Measurements from ENCODE around the gene PTGER4.

The PTGER4 gene

DNA sequence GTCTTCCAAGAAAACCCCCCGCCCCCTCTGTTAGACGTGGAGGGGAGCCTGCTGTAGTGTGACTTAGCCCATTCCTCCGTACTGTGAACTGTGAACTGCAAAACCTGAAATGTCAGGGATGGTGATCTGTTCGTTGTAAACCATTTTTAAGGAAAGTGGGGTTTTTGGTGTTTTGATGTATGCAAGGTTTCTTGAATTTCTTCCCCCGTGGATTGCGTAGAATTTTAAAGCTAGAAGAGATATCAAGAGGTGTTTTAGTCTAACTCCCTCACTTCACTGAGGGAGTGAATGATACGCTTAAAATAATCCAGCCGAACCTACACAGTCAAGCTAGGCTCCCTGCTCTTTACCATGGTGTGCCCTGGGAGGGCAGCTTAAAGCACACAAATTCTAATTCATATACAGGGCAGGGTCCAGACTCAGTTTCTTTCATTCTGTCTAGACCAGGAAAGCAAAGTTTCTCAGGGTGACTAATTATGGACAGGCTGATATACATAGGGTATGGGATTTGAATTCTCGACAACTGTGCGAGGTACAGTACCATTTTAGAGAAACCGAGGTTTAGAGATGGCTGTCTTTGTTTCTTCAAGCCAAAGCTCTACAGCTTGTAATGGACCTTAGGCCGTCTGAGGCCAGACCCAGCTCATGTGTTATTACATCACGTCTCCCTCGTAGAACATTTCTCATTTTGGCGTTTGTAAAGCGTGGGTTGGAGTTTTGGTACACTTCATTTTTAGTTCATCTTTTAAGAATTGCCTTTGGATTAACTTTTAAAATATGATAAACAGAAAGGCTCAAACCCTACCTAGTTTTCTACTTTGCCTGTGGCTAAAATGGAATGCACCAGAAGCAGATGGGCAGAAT is 2.7 kb downstream of the PTGER4 start:
- no peak for DNase-seq (ENCODE audit: low read depth)
- H3K27me3 ChIP-seq (replicated peaks; ENCODE audit: control insufficient read depth, insufficient read depth, low read length): no peaks in the 10 kb centered on the region
- no peaks in the 10 kb centered on the region for H3K9me3 ChIP-seq (ENCODE audit: control insufficient read depth, low read length)
- H3K9ac ChIP-seq (ENCODE audit: low read length): peak overlapping the region; percentile 80
- no peaks in the 10 kb centered on the region for H3K36me3 ChIP-seq (ENCODE audit: control insufficient read depth, insufficient read depth, low read length, severe bottlenecking)
- peaks cover 53% of the 10 kb centered on the region for H3K4me1 ChIP-seq (ENCODE audit: control insufficient read depth, insufficient read depth, low read length)
- peak overlapping the region; percentile 84 for H3K4me3 ChIP-seq (ENCODE audit: low read length)

DNA sequence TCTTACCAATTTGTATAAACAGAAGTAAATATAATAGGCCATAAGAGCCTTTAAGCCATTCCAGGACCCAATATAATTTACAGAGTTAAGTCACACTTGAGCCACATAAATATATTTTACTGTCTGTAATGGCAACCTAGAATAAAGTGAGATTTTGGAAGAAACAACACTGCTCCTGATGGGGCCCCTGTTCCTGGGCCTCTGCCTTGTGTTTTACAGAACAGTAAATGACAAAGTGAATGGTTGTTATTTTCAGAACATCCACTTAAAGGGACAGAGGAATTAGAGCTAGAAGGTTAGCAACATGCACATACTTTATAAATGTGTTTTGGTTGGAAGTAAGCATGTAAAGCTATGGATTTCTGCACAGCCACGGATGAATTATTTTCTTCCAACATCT is 3.6 kb downstream of the PTGER4 start:
- H3K27me3 ChIP-seq (replicated peaks; ENCODE audit: control insufficient read depth, insufficient read depth, low read length): no peaks in the 10 kb centered on the region

GRCh38 chr5:40685193-40685592 is 5.5 kb downstream of the PTGER4 start:
- no peaks in the 10 kb centered on the region for H3K36me3 ChIP-seq (ENCODE audit: control insufficient read depth, insufficient read depth, low read length, severe bottlenecking)
- no peak overlapping the region for H3K9ac ChIP-seq (ENCODE audit: low read length)
- no peaks in the 10 kb centered on the region for H3K9me3 ChIP-seq (ENCODE audit: control insufficient read depth, low read length)
- no peaks in the 10 kb centered on the region for H3K27me3 ChIP-seq (replicated peaks; ENCODE audit: control insufficient read depth, insufficient read depth, low read length)
- H3K4me1 ChIP-seq (ENCODE audit: control insufficient read depth, insufficient read depth, low read length): peaks cover 58% of the 10 kb centered on the region
- DNase-seq (ENCODE audit: low read depth): no peak
- no peak overlapping the region for H3K4me3 ChIP-seq (ENCODE audit: low read length)

More for the DNA sequence above, 3.6 kb downstream of the PTGER4 start:
- Histone ChIP-seq H3K9ac (ENCODE audit: low read length) (no peak overlapping the region), H3K4me1 (ENCODE audit: control insufficient read depth, insufficient read depth, low read length) (peaks cover 47% of the 10 kb centered on the region), H3K4me3 (ENCODE audit: low read length) (peak overlapping the region; percentile 84), H3K9me3 (ENCODE audit: control insufficient read depth, low read length) (no peaks in the 10 kb centered on the region), H3K36me3 (ENCODE audit: control insufficient read depth, insufficient read depth, low read length, severe bottlenecking) (no peaks in the 10 kb centered on the region)
- no peak for DNase-seq (ENCODE audit: low read depth)

DNA sequence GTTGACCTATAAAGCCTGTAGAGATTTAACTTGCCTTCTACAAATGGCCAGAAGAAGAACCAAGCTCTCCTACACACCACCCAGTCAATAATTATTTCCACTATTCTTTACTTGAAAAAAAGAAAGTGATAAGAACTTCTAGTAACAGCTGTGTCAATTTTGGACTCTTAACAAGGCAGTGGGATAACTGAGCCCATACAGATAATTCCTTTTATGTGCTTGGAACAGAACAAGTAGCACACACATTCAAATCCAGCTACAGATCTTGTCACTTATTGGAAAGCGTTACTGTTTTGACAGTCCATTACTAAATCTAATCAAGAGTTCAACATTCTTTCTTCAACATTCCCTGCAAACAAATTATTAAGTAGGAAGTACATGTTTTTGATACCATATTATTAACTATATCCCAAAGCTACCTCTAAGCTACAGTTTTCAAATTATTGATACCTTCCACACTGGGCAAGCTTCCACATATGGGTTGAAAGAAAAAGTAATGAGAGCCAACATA is 6.3 kb downstream of the PTGER4 start:
- Histone ChIP-seq H3K9ac (ENCODE audit: low read length) (no peak overlapping the region), H3K36me3 (ENCODE audit: control insufficient read depth, insufficient read depth, low read length, severe bottlenecking) (no peaks in the 10 kb centered on the region)

DNA sequence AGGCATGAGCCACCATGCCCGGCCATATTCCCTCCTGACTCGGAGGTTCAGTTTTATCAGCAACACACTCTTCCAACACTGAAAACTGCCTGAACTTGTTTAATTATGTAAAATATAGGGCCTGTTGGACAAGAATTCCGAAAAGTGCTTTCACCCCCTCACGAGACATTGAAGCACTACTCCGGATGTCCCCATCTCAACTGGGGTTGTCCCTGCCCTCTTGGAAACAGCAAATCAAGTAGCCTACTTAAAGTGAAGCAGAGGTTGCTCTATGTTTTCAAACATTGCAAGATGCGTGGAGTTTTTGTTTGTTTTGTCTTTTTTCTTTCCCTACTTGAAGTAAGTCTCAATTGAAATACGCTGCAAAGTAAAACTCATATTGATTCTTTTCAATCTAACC is 7.6 kb downstream of the PTGER4 start:
- Histone ChIP-seq H3K36me3 (ENCODE audit: control insufficient read depth, insufficient read depth, low read length, severe bottlenecking) (peaks cover 8% of the 10 kb centered on the region), H3K9me3 (ENCODE audit: control insufficient read depth, low read length) (no peaks in the 10 kb centered on the region), H3K27me3 (replicated peaks; ENCODE audit: control insufficient read depth, insufficient read depth, low read length) (no peaks in the 10 kb centered on the region), H3K9ac (ENCODE audit: low read length) (no peak overlapping the region), H3K4me3 (ENCODE audit: low read length) (no peak overlapping the region), H3K4me1 (ENCODE audit: control insufficient read depth, insufficient read depth, low read length) (peaks cover 50% of the 10 kb centered on the region)
- DNase-seq (ENCODE audit: low read depth): no peak

More for the DNA sequence above, 6.3 kb downstream of the PTGER4 start:
- H3K4me3 ChIP-seq (ENCODE audit: low read length): no peak overlapping the region
- peaks cover 58% of the 10 kb centered on the region for H3K4me1 ChIP-seq (ENCODE audit: control insufficient read depth, insufficient read depth, low read length)
- DNase-seq (ENCODE audit: low read depth): no peak
- no peaks in the 10 kb centered on the region for H3K27me3 ChIP-seq (replicated peaks; ENCODE audit: control insufficient read depth, insufficient read depth, low read length)
- H3K9me3 ChIP-seq (ENCODE audit: control insufficient read depth, low read length): no peaks in the 10 kb centered on the region

DNA sequence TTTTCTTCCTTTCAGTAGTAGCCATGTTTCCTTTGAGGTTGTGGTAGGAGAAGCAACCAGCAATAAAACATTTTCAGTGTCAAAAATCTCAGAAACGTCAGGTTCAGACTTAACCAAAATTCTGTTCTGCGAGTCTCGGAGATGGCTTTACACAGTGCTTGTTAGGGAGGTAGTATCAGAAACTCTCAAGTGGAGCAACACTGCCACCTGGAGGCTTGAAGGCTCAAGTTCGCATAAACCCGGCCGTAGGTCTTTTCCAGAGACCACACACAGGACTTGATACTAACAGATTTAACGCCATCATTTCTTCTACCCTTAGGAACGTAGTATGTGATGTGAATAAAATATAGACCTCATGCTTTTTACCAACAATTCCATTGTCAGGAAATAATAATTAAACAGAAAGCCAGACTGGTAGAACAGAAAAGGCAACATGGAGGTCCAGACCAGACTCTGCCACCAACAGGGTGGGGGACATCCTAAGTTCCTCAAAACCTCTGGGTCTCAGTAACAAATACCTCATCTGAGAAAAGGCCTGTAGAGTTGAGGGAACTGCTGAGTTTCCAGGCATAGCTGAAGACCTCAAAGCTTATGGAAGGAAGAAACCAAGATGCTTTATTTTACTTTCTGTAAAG is 8.5 kb downstream of the PTGER4 start:
- Histone ChIP-seq H3K4me1 (ENCODE audit: control insufficient read depth, insufficient read depth, low read length) (peaks cover 41% of the 10 kb centered on the region), H3K27me3 (replicated peaks; ENCODE audit: control insufficient read depth, insufficient read depth, low read length) (no peaks in the 10 kb centered on the region), H3K9me3 (ENCODE audit: control insufficient read depth, low read length) (no peaks in the 10 kb centered on the region), H3K36me3 (ENCODE audit: control insufficient read depth, insufficient read depth, low read length, severe bottlenecking) (peaks cover 14% of the 10 kb centered on the region), H3K4me3 (ENCODE audit: low read length) (no peak overlapping the region), H3K9ac (ENCODE audit: low read length) (peak overlapping the region; percentile 35)
- DNase-seq (ENCODE audit: low read depth): peak; percentile 93

- no peaks in the 10 kb centered on the region for H3K9me3 ChIP-seq (ENCODE audit: control insufficient read depth, low read length)
- H3K4me1 ChIP-seq (ENCODE audit: control insufficient read depth, insufficient read depth, low read length): peaks cover 41% of the 10 kb centered on the region
- H3K4me3 ChIP-seq (ENCODE audit: low read length): no peak overlapping the region
- H3K9ac ChIP-seq (ENCODE audit: low read length): peak overlapping the region; percentile 35
- peak; percentile 32 for DNase-seq (ENCODE audit: low read depth)
- H3K36me3 ChIP-seq (ENCODE audit: control insufficient read depth, insufficient read depth, low read length, severe bottlenecking): peaks cover 14% of the 10 kb centered on the region
- no peaks in the 10 kb centered on the region for H3K27me3 ChIP-seq (replicated peaks; ENCODE audit: control insufficient read depth, insufficient read depth, low read length)
Measured at GRCh38 chr5:40688996-40689395, 9.3 kb downstream of the PTGER4 start.

DNA sequence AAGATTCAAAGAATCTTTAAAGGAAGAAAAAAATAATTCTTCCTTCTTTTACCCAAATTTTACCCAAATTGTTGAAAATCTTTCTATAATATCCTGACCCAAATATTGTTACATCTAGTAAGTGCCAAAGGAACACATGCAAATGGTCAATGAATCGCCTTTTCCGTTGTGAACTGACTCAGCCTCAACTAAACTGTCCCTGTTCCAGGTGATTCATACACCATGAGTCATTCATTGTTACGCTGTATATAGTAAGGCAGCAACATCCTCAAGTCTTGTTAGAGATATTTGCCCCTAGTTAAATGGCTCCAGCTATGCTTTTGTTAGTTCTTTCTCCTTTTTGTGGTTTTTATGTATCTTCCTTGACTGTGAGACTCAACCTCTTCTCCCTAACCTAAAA is 9.7 kb downstream of the PTGER4 start:
- H3K4me3 ChIP-seq (ENCODE audit: low read length): no peak overlapping the region
- peaks cover 14% of the 10 kb centered on the region for H3K36me3 ChIP-seq (ENCODE audit: control insufficient read depth, insufficient read depth, low read length, severe bottlenecking)
- DNase-seq (ENCODE audit: low read depth): peak; percentile 94
- peaks cover 41% of the 10 kb centered on the region for H3K4me1 ChIP-seq (ENCODE audit: control insufficient read depth, insufficient read depth, low read length)
- H3K27me3 ChIP-seq (replicated peaks; ENCODE audit: control insufficient read depth, insufficient read depth, low read length): no peaks in the 10 kb centered on the region
- no peaks in the 10 kb centered on the region for H3K9me3 ChIP-seq (ENCODE audit: control insufficient read depth, low read length)
- no peak overlapping the region for H3K9ac ChIP-seq (ENCODE audit: low read length)

DNA sequence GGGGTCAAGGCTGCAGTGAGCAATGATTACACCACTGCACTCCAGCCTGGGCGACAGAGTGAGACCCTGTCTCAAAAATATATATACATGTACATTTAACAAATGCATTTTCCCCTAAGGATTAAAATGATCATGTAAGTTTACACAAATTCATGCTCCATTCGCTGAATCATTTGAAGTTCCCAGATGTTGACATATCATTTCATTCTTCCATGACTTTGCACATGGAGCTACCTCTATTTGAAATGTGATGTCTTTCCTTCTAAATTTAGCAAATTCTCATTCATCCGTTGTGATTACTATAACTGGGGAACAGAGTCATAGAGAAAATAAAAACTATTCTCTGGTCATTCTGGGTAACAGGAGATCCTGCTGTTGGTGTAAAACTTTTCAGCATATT is 10.6 kb downstream of the PTGER4 start:
- Histone ChIP-seq H3K36me3 (ENCODE audit: control insufficient read depth, insufficient read depth, low read length, severe bottlenecking) (peaks cover 14% of the 10 kb centered on the region), H3K9ac (ENCODE audit: low read length) (no peak overlapping the region), H3K4me1 (ENCODE audit: control insufficient read depth, insufficient read depth, low read length) (peaks cover 38% of the 10 kb centered on the region)

GRCh38 chr5:40691894-40692293 is 12.2 kb downstream of the PTGER4 start:
- H3K9me3 ChIP-seq (ENCODE audit: control insufficient read depth, low read length): no peaks in the 10 kb centered on the region
- no peaks in the 10 kb centered on the region for H3K27me3 ChIP-seq (replicated peaks; ENCODE audit: control insufficient read depth, insufficient read depth, low read length)
- H3K4me1 ChIP-seq (ENCODE audit: control insufficient read depth, insufficient read depth, low read length): peaks cover 26% of the 10 kb centered on the region
- peaks cover 14% of the 10 kb centered on the region for H3K36me3 ChIP-seq (ENCODE audit: control insufficient read depth, insufficient read depth, low read length, severe bottlenecking)
- H3K4me3 ChIP-seq (ENCODE audit: low read length): no peak overlapping the region
- no peak for DNase-seq (ENCODE audit: low read depth)
- H3K9ac ChIP-seq (ENCODE audit: low read length): no peak overlapping the region

More for the DNA sequence above, 10.6 kb downstream of the PTGER4 start:
- Histone ChIP-seq H3K27me3 (replicated peaks; ENCODE audit: control insufficient read depth, insufficient read depth, low read length) (no peaks in the 10 kb centered on the region), H3K4me3 (ENCODE audit: low read length) (no peak overlapping the region), H3K9me3 (ENCODE audit: control insufficient read depth, low read length) (no peaks in the 10 kb centered on the region)
- no peak for DNase-seq (ENCODE audit: low read depth)

GRCh38 chr5:40694433-40694832 is 14.7 kb downstream of the PTGER4 start:
- Histone ChIP-seq H3K9ac (ENCODE audit: low read length) (no peak overlapping the region), H3K36me3 (ENCODE audit: control insufficient read depth, insufficient read depth, low read length, severe bottlenecking) (peaks cover 14% of the 10 kb centered on the region), H3K4me1 (ENCODE audit: control insufficient read depth, insufficient read depth, low read length) (peaks cover 10% of the 10 kb centered on the region), H3K9me3 (ENCODE audit: control insufficient read depth, low read length) (no peaks in the 10 kb centered on the region), H3K27me3 (replicated peaks; ENCODE audit: control insufficient read depth, insufficient read depth, low read length) (no peaks in the 10 kb centered on the region), H3K4me3 (ENCODE audit: low read length) (no peak overlapping the region)
- DNase-seq (ENCODE audit: low read depth): no peak
